VCaP (cell line): ENCODE data around the gene SELENON.

ENCODE experiments used
- H3K27ac ChIP-seq: fragments of 450-650 bp; 2 replicates; pipeline ENCODE4 v1.5.1; 2017
- CTCF ChIP-seq: fragments of 450-650 bp; conservative IDR thresholded peaks from 2 replicates; pipeline ENCODE4 v1.5.1; 2017; ENCODE audit warnings: mild to moderate bottlenecking, moderate library complexity

Gene SELENON

GRCh38 chr1:25844536-25845337 lies 44.7 kb downstream of the SELENON start:
- TF ChIP-seq CTCF: no peak
- H3K27ac ChIP-seq: no peak overlapping the region

- no peak for TF ChIP-seq CTCF
- H3K27ac ChIP-seq: no peak overlapping the region
Measured at GRCh38 chr1:25845664-25846063, 45.7 kb downstream of the SELENON start.

- no peak for TF ChIP-seq CTCF
- no peak overlapping the region for H3K27ac ChIP-seq
Measured at GRCh38 chr1:25847929-25848328, 47.9 kb downstream of the SELENON start.

- no peak overlapping the region for H3K27ac ChIP-seq
- no peak for TF ChIP-seq CTCF
Measured at GRCh38 chr1:25848531-25848930, 48.5 kb downstream of the SELENON start.

DNA sequence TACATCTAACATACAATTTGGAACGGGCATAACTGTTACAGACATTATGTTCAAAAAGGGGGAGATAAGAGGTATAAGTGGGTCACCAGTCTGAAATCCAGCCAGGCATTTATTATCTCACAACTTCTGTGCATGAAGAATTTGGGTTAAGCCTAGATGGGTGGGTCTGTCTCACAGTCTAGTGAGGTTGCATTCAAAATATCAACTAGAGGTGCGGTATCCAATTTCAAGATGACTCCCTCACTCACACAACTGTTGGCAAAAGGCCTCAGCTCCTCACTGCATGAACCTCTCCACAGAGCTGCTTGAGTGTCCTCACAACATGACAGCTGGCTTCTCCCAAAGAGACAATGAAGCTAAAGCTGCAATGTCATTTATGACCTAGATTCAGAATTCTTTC lies 54.6 kb downstream of the SELENON start:
- H3K27ac ChIP-seq: no peak overlapping the region
- no peak for TF ChIP-seq CTCF

DNA sequence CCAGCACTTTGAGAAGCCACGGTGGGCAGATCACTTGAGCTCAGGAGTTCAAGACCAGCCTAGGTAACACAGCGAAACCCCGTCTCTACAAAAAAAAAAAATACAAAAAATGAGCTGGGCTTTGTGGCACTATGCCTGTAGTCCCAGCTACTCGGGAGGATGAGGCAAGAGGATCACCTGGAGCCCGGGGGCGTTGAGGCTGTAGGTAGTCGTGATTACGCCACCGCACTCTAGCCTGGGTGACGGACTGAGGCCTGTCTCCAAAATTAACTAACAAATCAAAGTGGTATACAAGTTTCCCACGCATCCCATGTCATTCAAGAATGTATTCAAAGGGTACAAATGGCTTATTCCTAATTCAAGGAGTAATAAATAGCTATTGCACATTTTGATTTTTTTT lies 56.9 kb downstream of the SELENON start:
- TF ChIP-seq CTCF: no peak
- H3K27ac ChIP-seq: no peak overlapping the region

GRCh38 chr1:25858494-25858893 lies 58.5 kb downstream of the SELENON start:
- no peak for TF ChIP-seq CTCF
- peak overlapping the region; percentile 75 for H3K27ac ChIP-seq
